ENCODE data around the gene MYCBP2. TPM values are rescaled to one million over a fixed set of nuclear protein-coding genes. Genes with fewer than 3 reads are reported as not detected.

MYCBP2 gene
- total RNA-seq, 1 donor from 2014 or later = 84.7 TPM

DNA sequence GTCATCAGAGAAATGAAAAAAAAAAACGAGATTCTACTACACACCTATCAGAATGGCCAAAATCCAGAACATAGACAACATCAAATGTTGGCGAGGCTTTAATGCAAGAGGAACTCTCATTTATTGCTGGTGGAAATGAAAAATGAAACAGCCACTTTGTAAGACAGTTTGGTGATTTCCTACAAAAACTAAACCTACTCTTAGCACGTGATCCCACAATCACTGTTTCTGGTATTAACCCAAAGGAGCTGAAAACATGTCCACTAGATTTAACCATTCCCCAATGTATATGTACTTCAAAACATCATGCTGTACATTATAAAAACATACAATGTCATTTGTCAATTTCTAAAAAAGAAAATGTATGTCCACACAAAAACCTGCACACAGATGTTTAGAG, 13.0 kb downstream of the MYCBP2 start:
- Mint-ChIP-seq H3K9me3 (ENCODE audit: unreplicated experiment) (peaks cover 5% of the 10 kb centered on the region), H3K27ac (ENCODE audit: unreplicated experiment) (no peak overlapping the region), H3K36me3 (ENCODE audit: unreplicated experiment) (peaks cover 2% of the 10 kb centered on the region), H3K4me1 (ENCODE audit: unreplicated experiment) (peaks cover 53% of the 10 kb centered on the region), H3K27me3 (ENCODE audit: unreplicated experiment) (no peaks in the 10 kb centered on the region), H3K4me3 (ENCODE audit: unreplicated experiment) (no peak overlapping the region)
- no peak for DNase-seq (ENCODE audit: extremely low spot score, unreplicated experiment)
- no peak for TF ChIP-seq CTCF (IDR thresholded peaks at IDR 0.05)

DNA sequence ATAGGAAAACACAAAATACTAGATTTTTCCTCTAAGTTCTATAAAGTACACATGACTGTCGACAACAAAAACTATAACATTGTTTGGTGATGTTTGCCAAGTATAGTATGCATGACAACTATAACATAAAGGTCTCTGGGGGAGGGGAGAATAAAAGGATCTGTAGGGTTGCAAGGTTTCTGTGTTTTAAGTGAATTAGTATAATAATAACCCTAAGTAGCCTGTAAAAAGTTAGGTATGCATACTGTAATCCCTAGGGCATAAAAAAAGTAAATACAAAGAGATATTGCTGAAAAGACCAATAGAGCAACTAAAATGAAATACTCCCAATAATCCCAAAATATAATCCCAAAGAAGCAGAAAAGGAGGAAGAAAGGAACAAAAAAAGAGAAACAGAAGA, 14.6 kb downstream of the MYCBP2 start:
- H3K36me3 Mint-ChIP-seq (ENCODE audit: unreplicated experiment) = peaks cover 2% of the 10 kb centered on the region
- peaks cover 13% of the 10 kb centered on the region for H3K9me3 Mint-ChIP-seq (ENCODE audit: unreplicated experiment)
- DNase-seq (ENCODE audit: extremely low spot score, unreplicated experiment) = no peak
- H3K27ac Mint-ChIP-seq (ENCODE audit: unreplicated experiment) = no peak overlapping the region
- H3K27me3 Mint-ChIP-seq (ENCODE audit: unreplicated experiment) = no peaks in the 10 kb centered on the region
- H3K4me3 Mint-ChIP-seq (ENCODE audit: unreplicated experiment) = no peak overlapping the region
- peaks cover 64% of the 10 kb centered on the region for H3K4me1 Mint-ChIP-seq (ENCODE audit: unreplicated experiment)
- no peak for TF ChIP-seq CTCF (IDR thresholded peaks at IDR 0.05)

DNA sequence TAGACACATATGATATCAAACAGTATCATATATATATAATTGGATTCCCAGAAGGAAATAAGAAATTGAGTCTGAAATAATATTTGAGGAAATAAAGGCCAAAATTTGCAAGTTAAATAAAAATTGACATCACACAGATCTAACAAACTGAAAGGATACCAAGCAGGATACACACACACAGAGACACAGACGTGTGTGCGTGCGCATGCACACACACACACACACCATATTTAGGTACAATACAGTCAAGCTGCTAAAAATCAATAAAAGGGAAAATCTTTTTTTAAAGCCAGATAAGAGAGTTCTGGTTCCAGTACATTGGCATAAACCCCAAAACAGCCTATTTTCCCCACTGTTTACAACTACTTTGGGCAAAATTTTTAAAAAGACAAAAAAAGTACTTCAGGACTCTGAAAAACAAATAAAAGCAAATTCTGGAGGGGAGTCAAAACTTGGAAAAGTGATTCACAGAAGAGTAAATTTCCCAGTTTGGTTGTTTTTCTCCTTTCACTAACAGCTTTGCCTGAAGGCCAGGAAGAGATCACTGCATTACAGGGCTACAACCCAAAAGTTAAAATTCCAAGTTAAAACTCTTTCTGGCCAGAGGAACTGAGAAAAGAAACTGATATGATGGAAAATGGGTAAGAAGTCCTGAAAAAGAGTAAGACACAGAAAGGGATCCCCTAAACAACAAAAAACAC, 16.2 kb downstream of the MYCBP2 start:
- no peak for DNase-seq (ENCODE audit: extremely low spot score, unreplicated experiment)
- TF ChIP-seq CTCF (IDR thresholded peaks at IDR 0.05) = no peak
- Mint-ChIP-seq H3K4me3 (ENCODE audit: unreplicated experiment) (no peak overlapping the region), H3K36me3 (ENCODE audit: unreplicated experiment) (peaks cover 2% of the 10 kb centered on the region), H3K27me3 (ENCODE audit: unreplicated experiment) (no peaks in the 10 kb centered on the region), H3K27ac (ENCODE audit: unreplicated experiment) (peak overlapping the region; percentile 43), H3K9me3 (ENCODE audit: unreplicated experiment) (peaks cover 13% of the 10 kb centered on the region), H3K4me1 (ENCODE audit: unreplicated experiment) (peaks cover 71% of the 10 kb centered on the region)

GRCh38 chr13:77310161-77310560, 16.7 kb downstream of the MYCBP2 start:
- H3K9me3 Mint-ChIP-seq (ENCODE audit: unreplicated experiment) = peaks cover 16% of the 10 kb centered on the region
- H3K27me3 Mint-ChIP-seq (ENCODE audit: unreplicated experiment) = no peaks in the 10 kb centered on the region
- peaks cover 2% of the 10 kb centered on the region for H3K36me3 Mint-ChIP-seq (ENCODE audit: unreplicated experiment)
- DNase-seq (ENCODE audit: extremely low spot score, unreplicated experiment) = no peak
- H3K4me1 Mint-ChIP-seq (ENCODE audit: unreplicated experiment) = peaks cover 69% of the 10 kb centered on the region
- no peak overlapping the region for H3K4me3 Mint-ChIP-seq (ENCODE audit: unreplicated experiment)
- no peak for TF ChIP-seq CTCF (IDR thresholded peaks at IDR 0.05)
- no peak overlapping the region for H3K27ac Mint-ChIP-seq (ENCODE audit: unreplicated experiment)

DNA sequence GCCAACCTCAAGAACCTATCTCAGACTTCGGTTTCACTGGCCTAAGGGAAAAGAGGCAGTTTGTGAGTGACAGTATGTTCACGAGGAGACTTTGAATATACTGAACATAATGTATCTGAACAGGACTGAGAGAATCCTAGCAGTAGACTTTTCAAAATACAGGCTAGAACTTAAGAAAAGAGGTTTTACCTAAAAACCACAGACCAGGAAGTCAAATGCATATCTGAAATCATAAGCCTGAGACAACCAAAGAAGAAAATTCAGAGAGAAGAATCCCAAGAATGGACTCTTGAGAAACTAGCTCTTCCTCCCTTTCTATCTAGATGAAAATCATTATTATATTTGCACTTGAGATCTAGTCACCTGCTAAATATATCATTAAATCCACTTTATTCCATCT, 17.6 kb downstream of the MYCBP2 start:
- no peak for TF ChIP-seq CTCF (IDR thresholded peaks at IDR 0.05)
- Mint-ChIP-seq H3K27me3 (ENCODE audit: unreplicated experiment) (no peaks in the 10 kb centered on the region), H3K4me3 (ENCODE audit: unreplicated experiment) (no peak overlapping the region), H3K36me3 (ENCODE audit: unreplicated experiment) (peaks cover 2% of the 10 kb centered on the region), H3K4me1 (ENCODE audit: unreplicated experiment) (peaks cover 60% of the 10 kb centered on the region), H3K27ac (ENCODE audit: unreplicated experiment) (no peak overlapping the region), H3K9me3 (ENCODE audit: unreplicated experiment) (peaks cover 21% of the 10 kb centered on the region)
- no peak for DNase-seq (ENCODE audit: extremely low spot score, unreplicated experiment)
